NCI-H1092 treated with DMSO at 0.1 percent for 48 hours (cell line): Measurements from ENCODE around the gene TMEM222.
A peak's percentile ranks its signal among the peaks of the same experiment; 100 is the strongest.

Experiments
- DNase-seq: peaks from one replicate; lab custom pipeline; 2025; lab: John Stamatoyannopoulos, UW

Gene TMEM222

GRCh38 chr1:27306892-27307761, 14.8 kb upstream of the TMEM222 start:
- peak; percentile 86 for DNase-seq

GRCh38 chr1:27307874-27308598, 13.9 kb upstream of the TMEM222 start:
- peak; percentile 82 for DNase-seq

GRCh38 chr1:27314169-27314568, 7.8 kb upstream of the TMEM222 start:
- no peak for DNase-seq

- DNase-seq: no peak
Observed at GRCh38 chr1:27314737-27315136, 7.2 kb upstream of the TMEM222 start.

GRCh38 chr1:27316860-27317259, 5.1 kb upstream of the TMEM222 start:
- DNase-seq: no peak

- DNase-seq: no peak
Observed at GRCh38 chr1:27318136-27318535, 3.8 kb upstream of the TMEM222 start.

GRCh38 chr1:27318596-27318995, 3.4 kb upstream of the TMEM222 start:
- no peak for DNase-seq

GRCh38 chr1:27322569-27323240, 742 bp downstream of the TMEM222 start:
- no peak for DNase-seq

- DNase-seq: no peak
Observed at GRCh38 chr1:27325286-27325685, 3.3 kb downstream of the TMEM222 start.

GRCh38 chr1:27327964-27328363, 6.0 kb downstream of the TMEM222 start:
- DNase-seq: no peak

- DNase-seq: no peak
Observed at GRCh38 chr1:27330786-27331185, 8.8 kb downstream of the TMEM222 start.

GRCh38 chr1:27331426-27331825, 9.5 kb downstream of the TMEM222 start:
- DNase-seq: no peak

- DNase-seq: no peak
Observed at GRCh38 chr1:27331922-27332321, 10.0 kb downstream of the TMEM222 start.

GRCh38 chr1:27332536-27333281, 10.7 kb downstream of the TMEM222 start:
- DNase-seq: peak; percentile 26

- DNase-seq: no peak
Observed at GRCh38 chr1:27333717-27334279, 11.8 kb downstream of the TMEM222 start.

GRCh38 chr1:27335506-27336422, 13.8 kb downstream of the TMEM222 start:
- no peak for DNase-seq

- no peak for DNase-seq
Observed at GRCh38 chr1:27336756-27337155, 14.8 kb downstream of the TMEM222 start.

- no peak for DNase-seq
Observed at GRCh38 chr1:27338751-27339150, 16.8 kb downstream of the TMEM222 start.

GRCh38 chr1:27339213-27339612, 17.2 kb downstream of the TMEM222 start:
- no peak for DNase-seq

GRCh38 chr1:27341525-27342252, 19.7 kb downstream of the TMEM222 start, which contains the start of gene SYTL1:
SYTL1 (plus strand) TSS chr1:27342022; CDS start chr1:27345335, 3,313 bp downstream.
- DNase-seq: no peak
